ENCODE measurements around the gene ZNF236.
A peak's percentile ranks its signal among the peaks of the same experiment; 100 is the strongest.

DNA sequence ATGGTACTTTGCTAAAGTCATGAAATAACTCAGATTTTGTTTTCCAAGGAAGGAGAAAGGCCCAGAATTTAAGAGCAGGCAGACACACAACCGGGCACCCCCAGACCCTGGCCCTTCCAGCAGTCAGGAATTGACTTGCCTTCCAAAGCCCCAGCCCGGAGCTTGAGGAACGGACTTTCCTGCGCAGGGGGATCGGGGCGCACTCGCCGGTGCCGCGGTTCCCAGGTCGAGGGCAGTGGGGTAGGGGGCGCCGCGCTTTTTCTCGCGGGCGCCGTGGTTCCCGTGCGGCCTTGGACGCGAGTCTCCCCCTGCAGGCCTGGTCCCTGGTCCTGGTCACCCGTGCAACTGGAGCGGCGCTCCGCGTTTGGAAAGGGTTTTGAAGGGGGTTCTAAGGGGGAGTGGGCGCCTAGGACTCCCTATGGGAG is 1.2 kb downstream of the ZNF236 start:
- TF ChIP-seq, protein P1, sequence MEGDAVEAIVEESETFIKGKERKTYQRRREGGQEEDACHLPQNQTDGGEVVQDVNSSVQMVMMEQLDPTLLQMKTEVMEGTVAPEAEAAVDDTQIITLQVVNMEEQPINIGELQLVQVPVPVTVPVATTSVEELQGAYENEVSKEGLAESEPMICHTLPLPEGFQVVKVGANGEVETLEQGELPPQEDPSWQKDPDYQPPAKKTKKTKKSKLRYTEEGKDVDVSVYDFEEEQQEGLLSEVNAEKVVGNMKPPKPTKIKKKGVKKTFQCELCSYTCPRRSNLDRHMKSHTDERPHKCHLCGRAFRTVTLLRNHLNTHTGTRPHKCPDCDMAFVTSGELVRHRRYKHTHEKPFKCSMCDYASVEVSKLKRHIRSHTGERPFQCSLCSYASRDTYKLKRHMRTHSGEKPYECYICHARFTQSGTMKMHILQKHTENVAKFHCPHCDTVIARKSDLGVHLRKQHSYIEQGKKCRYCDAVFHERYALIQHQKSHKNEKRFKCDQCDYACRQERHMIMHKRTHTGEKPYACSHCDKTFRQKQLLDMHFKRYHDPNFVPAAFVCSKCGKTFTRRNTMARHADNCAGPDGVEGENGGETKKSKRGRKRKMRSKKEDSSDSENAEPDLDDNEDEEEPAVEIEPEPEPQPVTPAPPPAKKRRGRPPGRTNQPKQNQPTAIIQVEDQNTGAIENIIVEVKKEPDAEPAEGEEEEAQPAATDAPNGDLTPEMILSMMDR (IDR thresholded peaks at IDR 0.05; ENCODE audit: low read depth, low read length, missing input control) = no peak
- TF ChIP-seq, protein P2, sequence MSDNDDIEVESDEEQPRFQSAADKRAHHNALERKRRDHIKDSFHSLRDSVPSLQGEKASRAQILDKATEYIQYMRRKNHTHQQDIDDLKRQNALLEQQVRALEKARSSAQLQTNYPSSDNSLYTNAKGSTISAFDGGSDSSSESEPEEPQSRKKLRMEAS (IDR thresholded peaks at IDR 0.05) = no peak
- TF ChIP-seq, protein P3, sequence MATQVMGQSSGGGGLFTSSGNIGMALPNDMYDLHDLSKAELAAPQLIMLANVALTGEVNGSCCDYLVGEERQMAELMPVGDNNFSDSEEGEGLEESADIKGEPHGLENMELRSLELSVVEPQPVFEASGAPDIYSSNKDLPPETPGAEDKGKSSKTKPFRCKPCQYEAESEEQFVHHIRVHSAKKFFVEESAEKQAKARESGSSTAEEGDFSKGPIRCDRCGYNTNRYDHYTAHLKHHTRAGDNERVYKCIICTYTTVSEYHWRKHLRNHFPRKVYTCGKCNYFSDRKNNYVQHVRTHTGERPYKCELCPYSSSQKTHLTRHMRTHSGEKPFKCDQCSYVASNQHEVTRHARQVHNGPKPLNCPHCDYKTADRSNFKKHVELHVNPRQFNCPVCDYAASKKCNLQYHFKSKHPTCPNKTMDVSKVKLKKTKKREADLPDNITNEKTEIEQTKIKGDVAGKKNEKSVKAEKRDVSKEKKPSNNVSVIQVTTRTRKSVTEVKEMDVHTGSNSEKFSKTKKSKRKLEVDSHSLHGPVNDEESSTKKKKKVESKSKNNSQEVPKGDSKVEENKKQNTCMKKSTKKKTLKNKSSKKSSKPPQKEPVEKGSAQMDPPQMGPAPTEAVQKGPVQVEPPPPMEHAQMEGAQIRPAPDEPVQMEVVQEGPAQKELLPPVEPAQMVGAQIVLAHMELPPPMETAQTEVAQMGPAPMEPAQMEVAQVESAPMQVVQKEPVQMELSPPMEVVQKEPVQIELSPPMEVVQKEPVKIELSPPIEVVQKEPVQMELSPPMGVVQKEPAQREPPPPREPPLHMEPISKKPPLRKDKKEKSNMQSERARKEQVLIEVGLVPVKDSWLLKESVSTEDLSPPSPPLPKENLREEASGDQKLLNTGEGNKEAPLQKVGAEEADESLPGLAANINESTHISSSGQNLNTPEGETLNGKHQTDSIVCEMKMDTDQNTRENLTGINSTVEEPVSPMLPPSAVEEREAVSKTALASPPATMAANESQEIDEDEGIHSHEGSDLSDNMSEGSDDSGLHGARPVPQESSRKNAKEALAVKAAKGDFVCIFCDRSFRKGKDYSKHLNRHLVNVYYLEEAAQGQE (IDR thresholded peaks at IDR 0.05) = no peak
- TF ChIP-seq SP1 (IDR thresholded peaks at IDR 0.05) (no peak), GABPA (IDR thresholded peaks at IDR 0.05 in 1 of 2, conservative IDR thresholded peaks at IDR 0.05 in 1 of 2) (no peak), RAD21 (IDR thresholded peaks at IDR 0.05) (peak in 1 of 2 donors; percentile 12), YY1 (IDR thresholded peaks at IDR 0.05) (no peak), TAF1 (conservative IDR thresholded peaks at IDR 0.05) (no peak)
- TF ChIP-seq, protein P4, sequence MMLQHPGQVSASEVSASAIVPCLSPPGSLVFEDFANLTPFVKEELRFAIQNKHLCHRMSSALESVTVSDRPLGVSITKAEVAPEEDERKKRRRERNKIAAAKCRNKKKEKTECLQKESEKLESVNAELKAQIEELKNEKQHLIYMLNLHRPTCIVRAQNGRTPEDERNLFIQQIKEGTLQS (IDR thresholded peaks at IDR 0.05) = no peak
- TF ChIP-seq, protein P5, sequence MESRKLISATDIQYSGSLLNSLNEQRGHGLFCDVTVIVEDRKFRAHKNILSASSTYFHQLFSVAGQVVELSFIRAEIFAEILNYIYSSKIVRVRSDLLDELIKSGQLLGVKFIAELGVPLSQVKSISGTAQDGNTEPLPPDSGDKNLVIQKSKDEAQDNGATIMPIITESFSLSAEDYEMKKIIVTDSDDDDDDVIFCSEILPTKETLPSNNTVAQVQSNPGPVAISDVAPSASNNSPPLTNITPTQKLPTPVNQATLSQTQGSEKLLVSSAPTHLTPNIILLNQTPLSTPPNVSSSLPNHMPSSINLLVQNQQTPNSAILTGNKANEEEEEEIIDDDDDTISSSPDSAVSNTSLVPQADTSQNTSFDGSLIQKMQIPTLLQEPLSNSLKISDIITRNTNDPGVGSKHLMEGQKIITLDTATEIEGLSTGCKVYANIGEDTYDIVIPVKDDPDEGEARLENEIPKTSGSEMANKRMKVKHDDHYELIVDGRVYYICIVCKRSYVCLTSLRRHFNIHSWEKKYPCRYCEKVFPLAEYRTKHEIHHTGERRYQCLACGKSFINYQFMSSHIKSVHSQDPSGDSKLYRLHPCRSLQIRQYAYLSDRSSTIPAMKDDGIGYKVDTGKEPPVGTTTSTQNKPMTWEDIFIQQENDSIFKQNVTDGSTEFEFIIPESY (IDR thresholded peaks at IDR 0.05) = no peak

Data from liver (tissue), 3 donors.